Measurements from ENCODE around the gene HGF.
"Not testable (repeated sequence)": the region's sequence is repeated elsewhere in the genome, so short reads cannot be mapped to it uniquely, and the experiment has no call there.

Gene HGF

DNA sequence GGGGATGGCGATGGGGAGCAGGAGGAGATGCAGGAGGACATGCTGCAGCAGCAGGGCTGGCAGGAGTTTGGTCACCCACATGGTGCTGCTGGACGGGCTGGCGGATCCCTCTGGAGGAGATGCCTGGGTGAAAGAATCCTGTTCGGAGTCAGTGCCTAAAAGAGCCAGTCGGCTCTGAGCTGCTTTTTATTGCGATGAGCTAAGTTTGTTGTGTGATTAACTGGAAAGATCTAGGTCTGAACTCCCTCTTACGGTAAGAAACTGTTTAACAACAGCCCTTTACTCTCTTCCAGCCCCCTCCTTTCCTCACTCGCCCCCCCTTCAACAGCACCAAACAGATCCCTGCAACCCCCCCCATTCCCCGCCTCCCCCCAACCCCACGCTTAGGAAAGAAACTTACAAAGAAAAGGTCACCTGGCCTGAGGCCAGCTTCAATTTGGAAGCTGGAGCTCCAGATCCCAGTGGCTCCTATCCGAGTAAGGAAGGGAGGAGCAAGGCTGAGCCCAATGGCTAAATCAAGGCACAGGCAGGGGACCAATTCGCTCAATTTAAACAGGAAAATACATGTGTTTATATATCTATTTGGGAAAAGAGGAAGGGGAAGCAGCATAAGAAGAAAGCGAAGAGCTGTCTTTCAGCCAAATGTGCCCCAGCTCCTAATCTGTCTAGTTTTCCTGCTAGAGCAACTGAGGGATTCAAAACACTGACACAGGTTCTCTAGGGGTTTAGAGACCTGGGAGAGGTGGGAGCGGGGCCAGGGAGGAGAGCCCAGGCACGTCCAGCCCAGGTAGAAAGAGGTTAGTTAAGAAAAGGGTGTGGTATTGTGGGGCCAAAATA is at the start of gene HGF:
Gene HGF, minus strand, starts transcription at position 157 of the 837 bp plus-strand sequence. Its CDS starts 76 bp downstream, at position 81.
- DNase-seq = no peak

DNA sequence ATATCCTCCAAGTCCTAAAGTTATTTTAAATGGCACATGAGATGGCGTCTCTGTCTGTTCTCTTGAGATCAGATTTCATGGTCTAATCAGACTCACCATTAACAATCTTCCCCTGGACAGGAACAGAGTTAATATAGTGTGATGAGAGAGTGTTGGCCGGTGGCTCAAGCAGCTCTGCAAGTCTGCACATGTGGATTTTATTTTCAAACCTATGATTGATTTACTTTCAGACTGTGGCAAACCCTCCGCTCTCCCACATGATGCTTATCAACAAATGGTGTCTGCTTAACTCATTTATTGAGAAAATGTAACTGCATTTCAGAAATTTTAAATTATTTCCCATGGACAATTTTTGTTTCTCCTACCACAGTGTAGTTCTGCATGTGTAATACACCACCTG is 46.5 kb upstream of the HGF start:
- DNase-seq = no peak

DNA sequence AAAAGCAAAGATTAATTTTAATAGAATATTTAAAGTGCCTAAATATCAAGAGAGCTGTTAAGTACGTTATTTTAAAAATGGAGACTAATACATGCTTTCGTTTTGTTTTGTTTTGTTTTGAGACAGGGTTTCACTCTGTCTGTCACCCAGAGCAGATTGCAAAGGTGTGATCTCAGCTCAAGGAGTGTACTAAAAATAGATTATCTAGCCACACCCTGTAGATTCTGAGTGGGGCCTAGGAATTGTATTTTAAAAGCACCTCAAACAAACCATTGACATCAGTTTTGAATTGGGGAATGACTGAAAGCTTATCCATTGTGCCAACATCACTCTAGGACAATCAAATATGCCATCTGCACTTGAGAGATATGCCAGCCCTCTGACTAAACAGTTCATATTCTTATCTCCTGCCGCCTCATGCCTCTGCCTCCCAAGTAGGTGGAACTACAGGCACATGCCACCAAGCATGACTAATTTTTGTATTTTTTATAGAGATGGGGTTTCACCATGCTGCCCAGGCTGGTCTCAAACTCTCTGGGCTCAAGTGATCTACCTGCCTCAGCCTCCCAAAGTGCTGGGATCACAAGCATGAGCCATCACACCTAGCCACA is 43.1 kb upstream of the HGF start:
- not testable (repeated sequence) for DNase-seq

DNA sequence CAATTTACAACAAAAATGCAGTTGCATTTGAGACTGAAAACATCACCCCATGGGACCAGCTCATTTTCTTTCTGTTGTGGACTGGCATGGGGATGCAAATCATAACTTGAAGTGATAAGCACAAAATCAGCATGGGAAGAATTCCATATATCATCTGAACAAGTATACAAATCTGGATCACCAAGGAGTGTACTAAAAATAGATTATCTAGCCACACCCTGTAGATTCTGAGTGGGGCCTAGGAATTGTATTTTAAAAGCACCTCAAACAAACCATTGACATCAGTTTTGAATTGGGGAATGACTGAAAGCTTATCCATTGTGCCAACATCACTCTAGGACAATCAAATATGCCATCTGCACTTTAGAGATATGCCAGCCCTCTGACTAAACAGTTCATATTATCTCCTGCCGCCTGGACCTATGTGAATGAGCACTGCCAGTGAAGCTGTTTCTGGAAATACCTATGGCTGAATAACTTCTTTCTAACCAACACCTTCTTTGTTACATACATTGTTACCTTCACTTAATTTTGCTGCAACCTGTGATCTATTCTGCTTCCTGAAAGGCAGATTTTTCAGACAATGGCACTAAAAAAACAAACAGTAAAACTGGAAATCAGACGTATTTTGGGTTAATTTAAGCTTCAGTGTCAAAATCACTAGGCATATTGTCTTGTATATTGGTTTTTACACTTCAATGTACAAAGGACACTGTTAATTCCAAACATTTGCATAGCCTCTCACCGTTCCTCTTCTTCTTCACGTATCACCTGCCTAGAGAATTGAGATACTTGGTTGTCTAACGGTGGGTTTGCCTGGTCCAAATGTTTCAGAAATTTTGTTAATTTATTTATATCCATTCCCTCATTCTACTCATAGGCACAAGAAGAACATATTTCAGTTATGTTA is 42.4 kb upstream of the HGF start:
- no peak for DNase-seq

DNA sequence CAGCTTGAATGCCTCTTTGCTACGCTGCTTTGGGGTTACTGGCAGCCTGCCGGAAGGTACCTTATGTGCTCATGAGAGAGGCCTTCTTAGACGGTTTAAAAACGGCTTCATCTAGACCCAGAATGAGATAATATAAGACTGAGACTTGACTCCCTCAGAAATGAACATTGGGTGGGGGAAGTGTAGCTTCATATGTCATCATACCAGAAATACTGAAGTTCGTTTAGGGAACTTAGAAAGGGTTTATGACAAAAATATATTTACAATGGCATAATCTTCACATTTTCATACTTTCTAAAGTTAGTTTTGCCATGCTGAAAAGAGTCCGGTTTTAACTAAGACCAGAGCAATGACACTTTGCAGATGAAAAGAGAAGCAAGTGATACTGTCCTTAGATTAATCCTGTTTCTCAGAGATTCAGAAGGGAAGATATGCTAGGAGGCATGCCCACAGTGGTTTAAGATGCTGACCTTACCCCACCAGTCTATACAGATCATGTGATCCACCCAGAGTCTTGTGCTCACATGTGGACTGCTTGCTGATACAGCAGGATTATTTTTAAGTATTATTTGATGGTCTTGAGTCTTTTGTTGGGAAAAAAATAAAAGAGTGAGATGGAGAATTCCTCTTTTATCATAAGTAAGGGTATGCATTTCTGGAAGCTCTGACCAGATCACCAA is 40.8 kb upstream of the HGF start:
- DNase-seq = no peak

DNA sequence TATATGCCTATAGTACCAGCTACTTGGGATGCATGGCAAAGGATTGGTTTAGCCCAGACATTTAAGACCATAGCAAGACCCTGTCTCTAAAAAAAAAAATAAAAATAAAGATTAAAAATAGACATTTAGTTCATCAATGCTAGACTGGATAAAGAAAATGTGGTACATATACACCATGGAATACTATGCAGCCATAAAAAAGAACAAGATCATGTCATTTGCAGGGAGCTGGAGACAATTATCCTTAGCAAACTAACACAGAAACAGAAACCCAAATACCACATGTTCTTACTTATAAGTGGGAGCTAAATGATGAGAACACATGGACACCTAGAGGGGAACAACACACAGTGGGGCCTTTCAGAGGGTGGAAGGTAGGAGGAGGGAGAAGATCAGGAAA is 38.5 kb upstream of the HGF start:
- DNase-seq = not testable (repeated sequence)

DNA sequence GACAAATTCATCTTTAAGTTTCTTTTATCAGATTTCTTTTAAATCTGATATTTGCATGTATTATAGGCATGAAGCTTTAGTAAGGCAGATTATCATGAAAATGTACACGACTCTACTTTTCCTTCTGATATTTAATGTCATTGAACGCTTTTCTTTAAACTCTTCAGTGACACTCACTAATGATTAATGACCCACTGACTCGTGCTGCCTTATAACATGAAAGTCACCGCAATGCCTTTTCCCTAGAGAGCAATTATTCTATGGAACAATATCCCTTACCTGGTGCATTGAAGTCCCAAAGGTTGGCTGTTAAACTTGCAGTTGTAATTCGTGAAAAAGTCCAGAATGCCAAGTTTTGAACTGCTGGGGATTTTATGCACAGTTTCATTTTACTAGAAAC is 33.4 kb upstream of the HGF start:
- DNase-seq = no peak

DNA sequence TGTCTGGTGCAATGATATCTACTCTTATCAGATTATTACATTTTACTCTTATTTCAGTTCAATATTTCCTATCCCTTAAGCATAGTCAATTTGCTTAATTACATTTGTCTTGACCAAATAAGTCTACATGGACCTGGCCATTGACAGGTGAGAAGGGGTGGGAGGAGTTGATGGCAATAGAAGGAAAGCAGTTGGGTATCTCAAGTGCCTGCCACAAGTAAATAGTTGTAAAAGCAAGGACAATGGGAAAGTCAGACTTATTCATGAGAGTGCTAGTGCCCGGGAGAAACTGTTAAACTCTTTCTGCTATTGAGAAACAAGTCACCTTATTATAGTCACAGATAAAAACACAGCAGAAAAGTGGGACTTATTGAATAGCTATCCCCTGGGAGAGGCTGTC is 32.4 kb upstream of the HGF start:
- DNase-seq = no peak

DNA sequence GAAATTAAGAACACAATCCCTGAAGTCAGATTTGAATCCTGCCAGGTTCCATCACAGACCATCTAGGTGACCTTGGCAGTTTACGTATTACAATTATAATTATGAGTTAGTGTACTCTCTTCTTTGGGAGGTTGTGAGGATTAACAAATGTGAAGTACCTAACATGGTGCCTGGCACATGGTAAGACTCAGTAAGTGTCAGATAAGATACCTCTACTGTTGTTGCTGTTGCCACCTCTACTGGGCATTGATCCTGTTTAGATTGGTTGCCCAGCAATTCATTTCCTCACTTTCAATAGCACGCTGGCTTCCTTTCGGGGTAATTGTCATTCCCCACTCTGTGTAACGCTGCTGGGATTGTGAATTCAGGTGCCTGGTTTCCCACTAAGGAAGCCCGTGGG is 31.7 kb upstream of the HGF start:
- no peak for DNase-seq

DNA sequence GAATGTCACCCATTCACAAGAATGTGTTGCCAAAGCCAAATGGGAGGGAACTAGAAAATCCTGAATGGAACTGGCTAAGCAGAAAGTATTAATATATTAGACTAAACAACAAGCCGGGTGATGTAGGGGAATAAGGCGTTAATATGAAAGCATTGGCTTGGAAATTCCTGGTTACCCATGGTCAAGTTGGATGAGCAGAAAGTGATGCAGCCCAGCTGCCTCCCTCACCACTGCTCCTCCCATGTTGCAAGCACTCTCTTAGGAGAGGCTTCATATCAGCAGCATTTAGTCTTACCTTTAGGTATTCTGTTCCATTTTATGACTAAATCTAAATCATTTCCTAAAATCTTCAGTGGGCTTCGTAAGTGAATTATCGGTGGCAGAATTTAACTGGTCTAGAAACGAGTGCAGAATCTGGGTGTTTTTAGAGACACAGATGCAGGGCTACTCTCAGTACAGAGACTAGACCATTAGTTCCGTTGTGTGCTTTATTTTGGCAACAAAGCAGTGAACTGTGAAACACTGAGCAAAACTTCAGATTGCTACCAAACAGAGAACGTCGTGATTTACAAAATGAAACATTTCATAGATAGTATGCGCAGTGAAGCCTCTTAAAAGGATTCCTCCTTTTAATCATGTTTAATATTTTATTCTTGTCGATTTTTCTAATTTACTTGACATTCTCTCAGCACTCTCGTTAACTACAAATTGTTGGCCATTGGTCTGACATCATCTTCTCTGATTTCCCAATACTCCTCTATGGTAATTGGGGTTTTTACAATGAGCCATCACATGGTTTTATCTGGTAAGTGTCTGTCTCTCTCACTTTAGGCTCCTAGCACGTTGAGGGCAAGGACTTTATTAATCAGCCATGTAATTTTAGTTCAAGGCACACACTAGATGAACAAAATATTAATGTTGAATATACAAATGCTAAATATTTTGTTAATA is 22.0 kb upstream of the HGF start:
- DNase-seq = no peak

DNA sequence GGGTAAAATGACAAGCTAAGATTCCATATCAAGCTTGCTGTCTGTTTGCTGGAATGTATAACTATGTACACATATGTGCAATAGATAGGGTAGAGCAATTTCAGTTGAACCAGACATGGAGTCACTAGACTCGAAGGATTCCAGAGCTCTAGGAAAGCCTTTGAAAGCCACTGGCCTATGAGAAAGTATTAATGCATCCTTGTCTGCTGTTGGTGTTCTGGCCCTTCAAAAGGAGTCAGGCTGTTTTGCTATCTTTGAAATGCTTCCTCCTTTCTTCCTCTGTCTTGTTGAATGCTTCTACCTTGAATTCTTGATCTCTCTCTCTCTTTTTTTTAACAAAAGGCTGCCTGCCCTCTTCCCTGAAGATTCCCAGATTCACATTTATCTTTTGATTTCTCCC is 20.8 kb upstream of the HGF start:
- DNase-seq = no peak

DNA sequence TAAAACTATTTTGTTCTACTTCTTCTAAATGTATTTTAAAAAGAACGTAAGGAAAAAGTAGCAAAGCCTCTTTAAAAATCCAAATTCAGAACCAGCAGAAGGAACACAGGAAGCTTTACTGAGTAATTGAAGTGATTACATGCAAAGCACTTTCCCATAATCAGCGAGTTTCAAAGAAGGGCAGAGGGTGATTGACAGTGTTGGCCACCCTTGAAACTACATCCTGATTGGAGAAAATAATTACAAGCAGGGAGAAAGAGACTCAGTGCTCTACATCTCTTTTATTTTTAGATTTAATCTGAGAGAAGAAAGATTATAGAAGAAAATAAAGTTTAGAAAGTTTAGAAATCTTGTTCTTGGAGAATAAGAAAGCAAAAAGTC is 20.3 kb upstream of the HGF start:
- DNase-seq = no peak

DNA sequence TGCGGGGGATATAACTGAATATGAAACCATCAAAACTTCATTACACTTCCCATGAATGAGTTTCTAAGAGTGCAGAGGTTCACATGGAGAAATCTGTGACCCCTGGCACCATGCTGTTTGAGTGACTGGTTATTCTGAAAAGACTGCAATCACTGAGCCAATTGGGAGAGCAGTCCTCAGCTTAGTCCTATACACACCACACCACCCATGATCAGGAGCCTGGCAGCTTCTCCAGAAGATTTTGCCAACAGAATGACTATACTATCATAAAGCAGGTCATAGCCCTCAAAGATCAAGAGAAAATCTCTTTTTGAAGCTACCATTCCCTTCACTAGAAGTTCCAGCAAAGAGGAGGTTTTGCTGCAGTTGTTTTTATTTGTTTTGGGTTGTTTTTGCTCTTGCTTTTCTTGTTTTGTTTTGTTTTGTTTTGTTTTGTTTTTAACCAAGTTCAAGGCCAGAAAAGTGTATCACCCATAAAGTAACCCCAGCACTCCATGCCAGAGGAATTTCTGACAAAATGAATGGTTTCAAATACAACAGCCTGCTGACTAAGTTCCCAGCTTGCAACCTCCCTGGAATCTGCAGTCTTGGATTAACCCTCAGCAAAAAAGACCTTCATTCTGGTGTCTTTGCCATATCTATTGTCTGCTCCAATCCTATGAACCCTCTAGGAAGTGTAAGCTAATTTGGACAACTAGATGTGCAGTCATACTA is 19.7 kb upstream of the HGF start:
- no peak for DNase-seq

DNA sequence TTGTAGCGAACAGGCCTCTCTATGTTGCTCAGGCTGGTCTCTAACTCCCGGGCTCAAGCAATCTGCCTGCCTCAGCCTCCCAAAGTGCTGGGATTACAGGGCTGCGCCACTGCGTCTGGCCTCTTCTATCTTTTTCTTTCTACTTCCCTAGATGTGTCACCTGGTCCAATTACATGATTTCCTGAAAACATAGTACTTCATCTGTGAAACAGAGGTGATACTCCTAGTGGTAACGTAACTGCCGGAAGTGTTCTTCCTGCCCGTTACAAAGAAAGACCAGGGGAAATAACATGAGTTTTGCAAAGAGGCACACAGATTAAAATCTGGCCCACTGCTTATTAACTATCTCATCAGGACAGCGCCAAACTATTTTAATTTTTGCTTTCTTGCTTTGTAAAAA is 18.4 kb upstream of the HGF start:
- no peak for DNase-seq

DNA sequence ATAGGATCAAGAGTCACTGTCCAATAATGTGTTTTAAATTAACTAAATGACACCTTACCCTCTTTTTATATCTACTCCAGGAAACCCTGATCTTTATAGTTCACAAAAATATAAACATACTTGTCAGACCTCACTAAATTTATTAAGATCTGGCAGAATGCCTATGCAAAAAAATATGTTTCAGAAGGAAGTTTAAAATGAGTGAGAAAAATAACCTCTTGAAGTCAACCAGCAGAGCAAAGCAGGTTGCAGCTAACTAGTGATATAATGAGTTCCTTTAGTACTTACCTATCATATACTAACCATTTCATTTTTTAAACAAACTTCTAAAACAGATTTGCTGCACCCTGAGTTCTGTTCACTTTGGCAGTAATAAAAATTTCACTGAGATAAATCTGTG is 14.0 kb upstream of the HGF start:
- no peak for DNase-seq

DNA sequence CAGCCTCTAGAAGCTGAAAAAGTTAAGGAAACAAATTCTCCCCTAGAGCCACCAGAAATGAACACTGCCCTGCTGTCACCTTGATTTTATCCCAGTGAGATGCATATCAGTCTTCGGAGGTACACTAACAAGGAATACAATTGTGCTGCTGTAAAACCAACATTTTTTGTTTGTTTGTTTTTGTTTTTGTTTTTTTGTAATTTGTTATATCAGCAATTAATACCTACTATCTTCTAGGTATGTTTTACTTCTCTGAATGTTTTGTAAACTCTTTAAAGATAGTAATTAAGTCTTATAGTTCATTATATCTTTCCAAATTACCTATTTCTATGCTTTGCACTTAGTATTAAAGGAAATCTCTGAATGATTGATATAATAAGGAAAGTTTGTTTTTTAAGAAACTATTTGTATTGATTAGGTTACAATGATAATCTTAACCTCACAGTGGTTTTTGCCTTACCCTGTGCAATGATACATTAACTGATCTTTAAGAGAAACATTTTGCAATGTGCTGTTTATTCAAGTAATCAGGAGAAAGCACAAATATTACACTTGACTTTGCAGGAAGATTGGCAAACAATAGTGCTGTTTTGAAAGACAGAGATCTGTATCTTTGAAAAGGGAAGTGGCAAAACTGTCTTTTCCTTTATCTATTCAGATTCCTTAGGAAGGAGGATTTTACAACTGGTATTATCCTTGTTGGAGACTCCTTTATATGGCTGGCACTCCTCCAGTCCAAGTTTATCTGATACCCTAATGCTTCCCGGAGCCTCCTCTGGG is 11.3 kb upstream of the HGF start:
- DNase-seq = no peak

DNA sequence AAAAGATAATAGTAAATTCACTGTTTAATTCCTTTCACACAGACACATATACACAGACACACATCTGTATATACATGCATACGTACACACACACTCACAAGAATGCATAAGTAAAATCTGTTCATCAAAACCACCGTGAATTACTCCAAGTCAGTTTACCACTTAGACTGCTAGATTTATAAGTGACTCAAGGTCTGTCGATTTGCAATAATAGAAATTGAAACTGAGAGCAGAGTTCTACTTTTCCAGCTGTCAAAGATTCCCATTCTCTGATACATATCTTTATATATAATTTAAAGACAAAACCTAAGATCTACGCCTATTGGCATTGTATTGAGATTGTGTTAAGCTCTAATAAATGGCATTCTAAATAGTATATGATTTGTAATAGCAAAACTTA is 9.9 kb upstream of the HGF start:
- DNase-seq = no peak

DNA sequence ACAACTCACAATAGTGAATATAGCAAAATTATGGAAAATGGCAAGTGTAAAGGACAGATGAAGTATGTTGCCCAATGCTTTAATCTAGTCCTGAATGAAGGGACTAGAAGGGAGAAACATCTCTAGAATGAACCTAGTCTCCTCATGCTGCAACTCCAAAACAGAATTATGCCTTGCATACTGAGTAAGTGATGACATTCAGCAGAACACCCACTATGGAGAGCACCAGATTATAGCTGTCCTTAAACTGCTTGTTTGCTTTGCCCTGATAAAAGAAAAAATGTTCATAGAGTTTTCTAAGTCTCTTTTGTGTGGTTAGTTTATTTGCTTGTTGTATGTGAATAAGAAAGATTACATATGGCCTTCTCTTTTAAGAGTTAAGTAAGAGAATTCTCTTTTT is 7.8 kb upstream of the HGF start:
- DNase-seq = no peak

DNA sequence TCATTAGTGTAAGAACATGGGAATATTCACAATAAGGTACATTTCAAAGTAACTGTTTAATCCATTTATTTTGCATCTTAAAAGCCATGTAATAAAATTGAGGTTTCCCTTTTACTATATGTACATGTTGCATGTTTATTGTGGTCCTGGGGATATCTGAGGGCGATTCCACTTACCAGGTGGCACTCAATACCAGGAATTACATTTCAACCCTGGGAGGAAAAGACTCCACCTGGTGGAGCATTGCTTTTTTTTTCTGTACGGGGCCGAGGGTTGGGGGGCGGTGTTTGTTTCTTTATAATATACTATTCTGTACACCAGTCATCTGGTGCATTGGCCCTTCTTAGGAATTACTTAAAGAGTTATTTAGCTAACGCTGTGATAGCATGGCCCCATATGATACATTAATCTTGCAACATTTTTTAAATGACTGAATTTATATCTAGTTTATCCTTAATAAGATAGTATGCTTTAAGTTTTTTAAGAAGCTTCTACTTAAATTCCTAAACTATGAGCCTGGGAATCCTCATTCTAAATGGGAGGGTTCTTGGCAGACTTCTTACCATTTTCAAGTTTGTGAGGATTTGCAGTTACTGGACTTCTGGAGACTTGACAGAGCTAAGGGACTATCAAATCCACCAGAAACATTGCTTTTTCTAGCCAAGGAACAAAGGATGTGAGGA is 7.2 kb upstream of the HGF start:
- no peak for DNase-seq

DNA sequence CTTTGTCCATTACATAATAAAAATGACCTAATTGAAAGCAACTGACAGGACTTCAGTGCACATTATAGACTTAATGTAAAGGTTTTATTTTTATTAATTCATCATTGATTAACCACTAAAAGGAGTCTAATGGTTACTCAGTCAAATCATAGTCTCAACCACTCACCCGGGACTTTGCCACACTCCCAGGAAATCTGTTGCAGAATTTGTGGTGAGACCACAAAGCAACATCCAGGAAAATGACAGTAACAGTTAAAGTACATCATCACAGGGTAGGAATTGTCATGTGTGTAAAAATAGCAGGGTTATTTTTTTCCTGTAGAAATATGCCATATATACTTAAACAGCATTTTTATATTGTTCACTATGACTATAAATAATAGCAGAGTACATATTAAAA is 6.3 kb upstream of the HGF start:
- DNase-seq = no peak
